BLaER1 (cell line): ENCODE data around the gene RANBP3L.
A peak's percentile ranks its signal among the peaks of the same experiment; 100 is the strongest.

Experiments used
- H3K27ac ChIP-seq: shearing (Covaris generic); formaldehyde crosslinking; 2 replicates; pipeline ENCODE4 v1.8.1; 2022
- H3K27me3 ChIP-seq: shearing (Covaris generic); formaldehyde crosslinking; 2 replicates; pipeline ENCODE4 v1.8.1; 2022
- H3K36me3 ChIP-seq: shearing (Covaris generic); formaldehyde crosslinking; 2 replicates; pipeline ENCODE4 v1.8.1; 2022
- H3K4me1 ChIP-seq: shearing (Covaris generic); formaldehyde crosslinking; 2 replicates; pipeline ENCODE4 v1.8.1; 2022
- H3K4me2 ChIP-seq: shearing (Covaris generic); formaldehyde crosslinking; 2 replicates; pipeline ENCODE4 v1.8.1; 2022
- H3K4me3 ChIP-seq: shearing (Covaris generic); formaldehyde crosslinking; 2 replicates; pipeline ENCODE4 v1.8.1; 2022
- H3K9ac ChIP-seq: shearing (Covaris generic); formaldehyde crosslinking; 2 replicates; pipeline ENCODE4 v1.8.1; 2022
- H3K9me3 ChIP-seq: shearing (Covaris generic); formaldehyde crosslinking; 2 replicates; pipeline ENCODE4 v1.8.1; 2022
- H4K20me1 ChIP-seq: shearing (Covaris generic); formaldehyde crosslinking; 2 replicates; pipeline ENCODE4 v1.8.1; 2022
- Cebpa-rat ChIP-seq: shearing (Covaris generic); IDR thresholded peaks from 2 replicates; pipeline ENCODE4 v1.8.1; 2022

Gene RANBP3L

DNA sequence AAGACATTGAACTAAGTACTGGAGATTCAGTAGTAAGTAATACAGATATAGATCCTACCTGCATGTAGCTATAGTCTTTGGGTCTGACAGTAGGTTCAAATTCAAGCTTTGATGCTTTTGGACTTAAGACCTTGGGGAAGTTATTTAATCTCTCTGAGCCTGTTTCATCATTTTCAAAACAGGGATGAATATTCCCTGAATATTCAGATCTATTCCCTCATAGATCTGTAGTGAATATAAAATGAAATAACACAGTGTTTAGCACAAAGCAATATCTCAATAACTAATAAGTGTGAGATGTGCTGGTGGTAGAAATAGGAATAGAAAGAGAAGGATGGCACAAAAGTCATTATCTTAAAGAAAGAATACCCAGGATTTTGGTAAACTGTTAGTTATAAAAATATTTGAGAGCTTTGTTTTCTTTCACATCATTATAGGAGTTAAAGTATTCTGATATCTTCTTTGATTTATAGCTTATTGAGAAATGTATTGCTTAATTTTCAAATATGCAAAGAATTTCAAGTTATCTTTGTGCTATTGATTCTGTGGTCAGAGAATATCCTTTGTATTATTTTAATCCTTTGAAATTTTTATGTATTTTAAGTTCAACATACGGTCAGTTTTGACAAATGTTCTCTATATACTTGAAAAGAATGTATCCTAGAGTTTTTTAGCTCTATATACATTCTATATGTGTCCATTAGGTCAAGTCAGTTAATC is 11.4 kb upstream of the RANBP3L start:
- no peak overlapping the region for H3K4me2 ChIP-seq
- H4K20me1 ChIP-seq: no peaks in the 10 kb centered on the region
- H3K27me3 ChIP-seq: no peaks in the 10 kb centered on the region
- H3K9ac ChIP-seq: no peak overlapping the region
- H3K4me1 ChIP-seq: peaks cover 20% of the 10 kb centered on the region
- no peaks in the 10 kb centered on the region for H3K36me3 ChIP-seq
- H3K9me3 ChIP-seq: peaks cover 7% of the 10 kb centered on the region; the same call in 1 of the 2 replicates
- H3K27ac ChIP-seq: no peak overlapping the region
- no peak overlapping the region for H3K4me3 ChIP-seq
- TF ChIP-seq Cebpa-rat: no peak

DNA sequence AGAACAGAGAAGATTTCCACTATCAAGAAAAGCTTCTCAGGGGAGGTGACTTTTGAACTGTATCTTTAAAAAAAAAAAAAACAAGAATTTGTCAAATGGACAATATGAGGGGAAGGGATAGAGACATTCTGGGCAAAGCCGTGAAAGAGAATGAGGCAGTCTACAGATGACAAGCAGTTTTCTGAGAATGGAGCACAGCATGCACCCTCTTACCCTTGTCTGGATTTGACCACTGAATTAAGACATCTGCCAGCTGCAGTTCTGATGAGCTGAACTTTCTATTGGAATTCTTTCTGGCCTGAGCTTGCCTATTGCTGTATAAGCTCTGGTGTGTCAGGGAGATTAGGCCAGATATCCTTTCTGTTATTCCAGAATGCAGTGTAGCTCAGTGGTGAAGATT is 10.3 kb upstream of the RANBP3L start:
- Histone ChIP-seq H3K4me1 (peaks cover 20% of the 10 kb centered on the region), H3K9me3 (peaks cover 7% of the 10 kb centered on the region; the same call in 1 of the 2 replicates), H3K27ac (no peak overlapping the region), H3K4me3 (no peak overlapping the region), H3K36me3 (no peaks in the 10 kb centered on the region), H3K4me2 (no peak overlapping the region), H4K20me1 (no peaks in the 10 kb centered on the region), H3K9ac (no peak overlapping the region), H3K27me3 (no peaks in the 10 kb centered on the region)
- no peak for TF ChIP-seq Cebpa-rat

DNA sequence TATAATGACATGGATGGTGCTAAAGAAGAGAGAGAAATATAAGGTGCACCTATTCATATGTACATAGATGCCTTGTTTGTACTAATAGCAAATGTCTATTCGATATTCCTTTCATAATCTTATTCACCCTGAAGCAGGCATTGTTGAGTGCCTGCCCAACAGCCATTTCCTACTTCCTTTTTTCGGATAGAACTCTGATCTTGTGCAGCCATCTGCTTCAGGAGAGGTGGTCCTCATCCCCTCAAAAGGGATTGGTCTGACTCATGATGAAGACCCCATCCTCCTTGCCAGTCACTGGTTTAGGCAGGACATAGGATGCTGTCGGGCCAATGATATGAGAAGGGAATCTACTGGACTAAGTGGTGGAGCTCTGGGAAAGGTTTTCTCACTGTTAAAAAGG is 8.4 kb upstream of the RANBP3L start:
- H3K4me1 ChIP-seq: peaks cover 30% of the 10 kb centered on the region
- no peak overlapping the region for H3K27ac ChIP-seq
- no peaks in the 10 kb centered on the region for H4K20me1 ChIP-seq
- H3K27me3 ChIP-seq: no peaks in the 10 kb centered on the region
- H3K9ac ChIP-seq: no peak overlapping the region
- no peaks in the 10 kb centered on the region for H3K36me3 ChIP-seq
- TF ChIP-seq Cebpa-rat: no peak
- H3K4me2 ChIP-seq: peak overlapping the region; percentile 27
- peaks cover 7% of the 10 kb centered on the region; the same call in 1 of the 2 replicates for H3K9me3 ChIP-seq
- H3K4me3 ChIP-seq: no peak overlapping the region

- Histone ChIP-seq H3K4me1 (peaks cover 36% of the 10 kb centered on the region), H4K20me1 (no peaks in the 10 kb centered on the region), H3K27me3 (no peaks in the 10 kb centered on the region), H3K9ac (no peak overlapping the region), H3K4me3 (no peak overlapping the region), H3K27ac (no peak overlapping the region), H3K36me3 (no peaks in the 10 kb centered on the region), H3K9me3 (peaks cover 2% of the 10 kb centered on the region; the same call in 1 of the 2 replicates), H3K4me2 (peak overlapping the region; percentile 6; the same call in 1 of the 2 replicates)
- TF ChIP-seq Cebpa-rat: no peak
These were observed 4.0 kb upstream of the RANBP3L start for GRCh38 chr5:36305571-36306326.

- H3K4me1 ChIP-seq: peaks cover 26% of the 10 kb centered on the region
- TF ChIP-seq Cebpa-rat: no peak
- no peaks in the 10 kb centered on the region for H4K20me1 ChIP-seq
- no peaks in the 10 kb centered on the region for H3K36me3 ChIP-seq
- H3K9ac ChIP-seq: no peak overlapping the region
- H3K4me2 ChIP-seq: no peak overlapping the region
- no peaks in the 10 kb centered on the region for H3K27me3 ChIP-seq
- no peaks in the 10 kb centered on the region for H3K9me3 ChIP-seq
- H3K4me3 ChIP-seq: no peak overlapping the region
- H3K27ac ChIP-seq: no peak overlapping the region
These were observed 2.5 kb upstream of the RANBP3L start for GRCh38 chr5:36304095-36304805.

- no peak overlapping the region for H3K4me2 ChIP-seq
- no peak overlapping the region for H3K4me3 ChIP-seq
- no peaks in the 10 kb centered on the region for H3K27me3 ChIP-seq
- H3K4me1 ChIP-seq: peaks cover 23% of the 10 kb centered on the region
- no peak for TF ChIP-seq Cebpa-rat
- H3K9ac ChIP-seq: no peak overlapping the region
- no peaks in the 10 kb centered on the region for H4K20me1 ChIP-seq
- H3K36me3 ChIP-seq: no peaks in the 10 kb centered on the region
- H3K27ac ChIP-seq: no peak overlapping the region
- peaks cover 2% of the 10 kb centered on the region; the same call in 1 of the 2 replicates for H3K9me3 ChIP-seq
These were observed 668 bp downstream of the RANBP3L start for GRCh38 chr5:36300927-36301540.

DNA sequence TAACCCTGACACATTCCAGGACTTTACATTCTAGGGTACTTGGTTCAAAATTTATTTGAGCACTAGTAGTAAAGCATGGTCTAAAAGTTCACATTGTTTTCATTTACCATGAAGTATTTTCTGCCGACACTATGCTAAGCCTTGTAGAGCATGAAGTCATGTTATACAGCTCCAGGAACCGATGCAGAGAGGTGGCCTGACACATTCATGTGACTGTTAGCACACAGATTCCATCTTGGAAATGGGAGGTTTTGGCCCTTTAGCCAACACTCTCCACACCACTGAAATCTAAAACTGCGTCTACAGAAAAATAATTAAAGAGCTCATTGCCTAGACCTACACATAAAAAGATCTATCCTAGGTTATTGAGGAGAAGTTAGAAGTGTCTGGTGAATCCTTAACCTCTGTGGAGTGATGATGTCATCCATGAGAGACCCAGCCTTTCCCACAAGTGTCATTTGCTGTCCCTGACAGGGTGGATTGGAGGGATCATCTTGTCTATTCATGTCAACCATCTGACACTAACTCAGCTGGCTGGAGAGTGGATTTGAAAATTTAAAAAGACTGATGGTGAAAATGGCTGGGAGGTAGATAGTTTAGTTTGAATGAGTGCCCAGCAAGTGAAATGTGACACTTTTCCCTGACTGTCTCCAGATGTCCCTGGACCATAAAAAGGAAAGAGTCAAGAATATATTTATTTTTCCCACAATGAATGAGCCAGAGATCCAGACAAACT is 1.3 kb downstream of the RANBP3L start:
- Histone ChIP-seq H3K4me3 (no peak overlapping the region), H3K4me1 (peaks cover 16% of the 10 kb centered on the region), H3K27me3 (no peaks in the 10 kb centered on the region), H3K9me3 (peaks cover 9% of the 10 kb centered on the region; the same call in 1 of the 2 replicates), H3K4me2 (no peak overlapping the region), H3K36me3 (no peaks in the 10 kb centered on the region), H3K9ac (no peak overlapping the region), H3K27ac (no peak overlapping the region), H4K20me1 (no peaks in the 10 kb centered on the region)
- no peak for TF ChIP-seq Cebpa-rat

DNA sequence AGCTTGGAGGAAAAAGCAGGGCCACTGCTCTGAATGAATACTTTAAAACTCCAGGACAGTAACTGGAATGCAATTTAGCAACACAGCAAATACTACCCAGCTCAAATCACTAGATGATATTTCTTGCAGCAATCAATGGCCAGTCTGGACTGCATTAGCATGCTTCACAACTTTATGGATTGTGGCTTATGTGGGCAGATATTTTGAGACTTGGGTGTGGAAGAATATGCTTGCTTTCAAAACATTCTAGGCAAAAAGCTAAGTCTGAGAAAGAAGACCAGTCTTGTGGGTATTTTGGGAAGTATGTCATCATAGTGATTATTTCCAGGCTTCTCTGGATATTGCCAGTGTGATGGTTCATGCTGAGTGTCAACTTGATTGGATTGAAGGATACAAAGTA is 3.1 kb downstream of the RANBP3L start:
- Histone ChIP-seq H3K36me3 (no peaks in the 10 kb centered on the region), H3K27me3 (no peaks in the 10 kb centered on the region), H4K20me1 (no peaks in the 10 kb centered on the region), H3K4me1 (peaks cover 15% of the 10 kb centered on the region), H3K27ac (no peak overlapping the region), H3K4me2 (no peak overlapping the region), H3K9me3 (peaks cover 14% of the 10 kb centered on the region; the same call in 1 of the 2 replicates), H3K4me3 (no peak overlapping the region), H3K9ac (no peak overlapping the region)
- TF ChIP-seq Cebpa-rat: no peak

DNA sequence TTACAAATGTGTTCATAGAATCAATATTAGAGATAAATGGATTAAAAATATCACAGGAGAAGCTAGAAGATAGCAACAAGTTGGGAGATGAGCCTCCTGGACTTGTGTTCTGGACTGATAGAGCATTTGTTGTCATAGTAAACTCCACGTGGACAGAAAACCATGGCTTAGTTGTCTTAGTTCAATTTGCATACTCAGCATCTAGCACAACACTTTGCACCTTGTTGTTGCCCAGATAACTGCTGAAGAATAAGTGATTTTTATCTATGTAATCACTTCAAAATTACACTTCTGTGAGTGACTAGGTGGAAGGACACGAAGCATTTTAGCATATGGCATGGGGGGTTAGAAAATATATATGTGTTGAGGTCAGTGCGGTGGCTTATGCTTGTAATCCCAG is 4.0 kb downstream of the RANBP3L start:
- H3K9me3 ChIP-seq: peaks cover 14% of the 10 kb centered on the region; the same call in 1 of the 2 replicates
- H3K4me3 ChIP-seq: no peak overlapping the region
- H3K4me2 ChIP-seq: no peak overlapping the region
- H3K9ac ChIP-seq: no peak overlapping the region
- H3K36me3 ChIP-seq: no peaks in the 10 kb centered on the region
- no peak overlapping the region for H3K27ac ChIP-seq
- TF ChIP-seq Cebpa-rat: no peak
- no peaks in the 10 kb centered on the region for H4K20me1 ChIP-seq
- H3K4me1 ChIP-seq: peaks cover 15% of the 10 kb centered on the region
- no peaks in the 10 kb centered on the region for H3K27me3 ChIP-seq
